AG04449 (cell line): ENCODE results near the gene MEIS2.

Experiments used
- CTCF ChIA-PET: fragments of 350-600 bp; formaldehyde crosslinking; extraction: SDS; loops from one replicate; lab custom pipeline; 2021; ENCODE audit warnings: antibody characterized with exemption; lab: Yijun Ruan, JAX
- POLR2A ChIA-PET: fragments of 400-600, 350-600 bp; formaldehyde crosslinking; extraction: SDS; loops from one replicate; lab custom pipeline; 2020; ENCODE audit warnings: antibody characterized with exemption, inconsistent platforms; lab: Yijun Ruan, JAX
- DNase-seq: peaks from one replicate; pipeline ENCODE4 v3.0.0-alpha.2; 2010; ENCODE audit warnings: low read depth, low spot score
- H3K4me3 ChIP-seq: 2 replicates; pipeline ENCODE4 v1.5.1; 2011; ENCODE audit warnings: low read depth, mild to moderate bottlenecking, control low read depth, low read length
- TF ChIP-seq, protein P1 (sequence below): IDR thresholded peaks from one replicate; pipeline ENCODE4 v1.5.1; 2011; ENCODE audit warnings: mild to moderate bottlenecking, moderate library complexity, low read length, control low read depth, inconsistent platforms; ENCODE audit not compliant: insufficient read depth; ENCODE audit errors: missing control alignments

Gene MEIS2

GRCh38 chr15:37004981-37005735 lies 95.2 kb downstream of the MEIS2 start:
- ChIA-PET POLR2A (no interaction called here), CTCF (interaction anchor here (1.1 kb wide), 1 partner anchor 15 kb away, joined by 3 read pairs; no protein-coding TSS in a partner anchor)
- DNase-seq, result no peak
- TF ChIP-seq, protein P1, sequence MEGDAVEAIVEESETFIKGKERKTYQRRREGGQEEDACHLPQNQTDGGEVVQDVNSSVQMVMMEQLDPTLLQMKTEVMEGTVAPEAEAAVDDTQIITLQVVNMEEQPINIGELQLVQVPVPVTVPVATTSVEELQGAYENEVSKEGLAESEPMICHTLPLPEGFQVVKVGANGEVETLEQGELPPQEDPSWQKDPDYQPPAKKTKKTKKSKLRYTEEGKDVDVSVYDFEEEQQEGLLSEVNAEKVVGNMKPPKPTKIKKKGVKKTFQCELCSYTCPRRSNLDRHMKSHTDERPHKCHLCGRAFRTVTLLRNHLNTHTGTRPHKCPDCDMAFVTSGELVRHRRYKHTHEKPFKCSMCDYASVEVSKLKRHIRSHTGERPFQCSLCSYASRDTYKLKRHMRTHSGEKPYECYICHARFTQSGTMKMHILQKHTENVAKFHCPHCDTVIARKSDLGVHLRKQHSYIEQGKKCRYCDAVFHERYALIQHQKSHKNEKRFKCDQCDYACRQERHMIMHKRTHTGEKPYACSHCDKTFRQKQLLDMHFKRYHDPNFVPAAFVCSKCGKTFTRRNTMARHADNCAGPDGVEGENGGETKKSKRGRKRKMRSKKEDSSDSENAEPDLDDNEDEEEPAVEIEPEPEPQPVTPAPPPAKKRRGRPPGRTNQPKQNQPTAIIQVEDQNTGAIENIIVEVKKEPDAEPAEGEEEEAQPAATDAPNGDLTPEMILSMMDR, result no peak
- no peak overlapping the region for H3K4me3 ChIP-seq

- ChIA-PET POLR2A (no interaction called here), CTCF (no interaction called here)
- TF ChIP-seq, protein P1, result no peak
These were observed 95.9 kb downstream of the MEIS2 start for GRCh38 chr15:37004373-37004869.

DNA sequence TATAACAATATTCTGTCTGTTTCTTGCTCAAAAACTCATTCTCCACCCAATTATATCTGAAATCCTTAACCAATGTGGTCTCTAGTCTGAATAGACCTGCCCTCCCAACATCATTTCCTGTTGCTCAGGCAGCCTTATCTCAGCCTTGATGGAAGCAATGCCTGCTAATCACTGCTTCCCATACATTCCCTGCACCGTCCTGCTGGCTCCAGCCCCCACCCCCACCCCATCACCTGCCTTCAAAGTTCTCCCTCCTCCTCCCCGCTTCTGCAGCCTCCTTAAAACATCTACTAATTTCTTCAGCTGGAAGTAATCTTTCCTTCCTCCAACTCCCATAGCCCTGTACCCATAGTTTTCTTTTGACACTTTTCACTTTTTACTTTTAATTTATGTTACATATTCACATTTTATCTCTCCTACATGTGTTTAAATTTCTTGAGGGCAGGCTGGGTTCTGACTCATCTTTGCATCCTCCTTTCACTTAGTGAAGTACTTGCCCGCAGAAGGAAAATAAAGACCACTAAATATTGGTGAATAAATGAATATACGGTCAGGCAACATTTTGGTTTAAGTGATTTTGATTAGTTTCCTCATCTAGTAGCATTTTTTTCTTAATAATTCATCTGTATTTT lies 98.2 kb downstream of the MEIS2 start:
- no peak for DNase-seq
- ChIA-PET CTCF (no interaction called here), POLR2A (no interaction called here)
- TF ChIP-seq, protein P1, result no peak
- H3K4me3 ChIP-seq, result no peak overlapping the region

More at GRCh38 chr15:37004373-37004869, 95.9 kb downstream of the MEIS2 start:
- no peak for DNase-seq
- no peak overlapping the region for H3K4me3 ChIP-seq

DNA sequence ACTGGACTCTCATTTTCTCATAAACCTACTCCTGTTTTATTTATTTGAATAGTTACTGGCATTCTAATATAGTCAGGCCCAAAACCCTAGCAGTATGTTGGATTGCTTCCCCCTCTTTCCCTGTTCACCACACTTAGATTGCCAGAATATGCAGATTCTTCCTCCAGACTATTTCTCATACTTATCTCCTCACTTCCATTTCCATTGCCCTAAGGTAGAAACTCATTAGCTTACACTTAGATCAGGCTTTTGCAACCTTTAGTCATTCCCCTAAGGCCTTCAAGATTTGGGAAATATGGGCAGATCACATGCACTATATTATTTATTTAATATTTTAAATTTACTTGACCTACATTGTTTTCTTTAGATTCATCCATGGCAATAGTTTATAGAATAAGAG lies 98.9 kb downstream of the MEIS2 start:
- POLR2A ChIA-PET, result no interaction called here
- DNase-seq, result no peak
- CTCF ChIA-PET, result no interaction called here
- no peak overlapping the region for H3K4me3 ChIP-seq
- TF ChIP-seq, protein P1, result no peak

- TF ChIP-seq, protein P1, result no peak
- no peak overlapping the region for H3K4me3 ChIP-seq
- CTCF ChIA-PET, result no interaction called here
- POLR2A ChIA-PET, result no interaction called here
- no peak for DNase-seq
These were observed 100.6 kb downstream of the MEIS2 start for GRCh38 chr15:36999778-37000177.

- ChIA-PET POLR2A (no interaction called here), CTCF (interaction anchor here (0.8 kb wide), 1 partner anchor 27 kb away, joined by 3 read pairs; no protein-coding TSS in a partner anchor)
- no peak overlapping the region for H3K4me3 ChIP-seq
- TF ChIP-seq, protein P1, result no peak
- no peak for DNase-seq
These were observed 103.7 kb downstream of the MEIS2 start for GRCh38 chr15:36996538-36997181.
